ENCODE measurements around the gene C19orf33.

Gene C19orf33

GRCh38 chr19:38298821-38299680, 5.0 kb upstream of the C19orf33 start:
- Histone ChIP-seq H3K27ac (ENCODE audit: low read length) (no peak overlapping the region), H3K9me3 (ENCODE audit: control insufficient read depth in 2 of 2, low read length in 2 of 2) (no peaks in the 10 kb centered on the region), H3K36me3 (ENCODE audit: control insufficient read depth in 2 of 2, insufficient read depth in 2 of 2, low read length in 2 of 2) (no peaks in the 10 kb centered on the region), H3K27me3 (ENCODE audit: control insufficient read depth in 1 of 2, insufficient read depth in 2 of 2, low read length in 2 of 2) (no peaks in the 10 kb centered on the region), H3K4me3 (ENCODE audit: low read length in 2 of 2) (no peak overlapping the region), H3K9ac (ENCODE audit: low read length in 2 of 2) (no peak overlapping the region), H3K4me1 (ENCODE audit: control insufficient read depth, insufficient read depth, low read length) (no peaks in the 10 kb centered on the region)

GRCh38 chr19:38304352-38304865, 358 bp downstream of the C19orf33 start:
- no peak overlapping the region for H3K27ac ChIP-seq (ENCODE audit: low read length)
- no peaks in the 10 kb centered on the region for H3K27me3 ChIP-seq (ENCODE audit: control insufficient read depth in 1 of 2, insufficient read depth in 2 of 2, low read length in 2 of 2)
- H3K4me1 ChIP-seq (ENCODE audit: control insufficient read depth, insufficient read depth, low read length): no peaks in the 10 kb centered on the region
- H3K36me3 ChIP-seq (ENCODE audit: control insufficient read depth in 2 of 2, insufficient read depth in 2 of 2, low read length in 2 of 2): peaks cover 5 to 18% of the 10 kb centered on the region in 2 donors
- H3K9ac ChIP-seq (ENCODE audit: low read length in 2 of 2): no peak overlapping the region
- no peak overlapping the region for H3K4me3 ChIP-seq (ENCODE audit: low read length in 2 of 2)
- no peaks in the 10 kb centered on the region for H3K9me3 ChIP-seq (ENCODE audit: control insufficient read depth in 2 of 2, low read length in 2 of 2)

DNA sequence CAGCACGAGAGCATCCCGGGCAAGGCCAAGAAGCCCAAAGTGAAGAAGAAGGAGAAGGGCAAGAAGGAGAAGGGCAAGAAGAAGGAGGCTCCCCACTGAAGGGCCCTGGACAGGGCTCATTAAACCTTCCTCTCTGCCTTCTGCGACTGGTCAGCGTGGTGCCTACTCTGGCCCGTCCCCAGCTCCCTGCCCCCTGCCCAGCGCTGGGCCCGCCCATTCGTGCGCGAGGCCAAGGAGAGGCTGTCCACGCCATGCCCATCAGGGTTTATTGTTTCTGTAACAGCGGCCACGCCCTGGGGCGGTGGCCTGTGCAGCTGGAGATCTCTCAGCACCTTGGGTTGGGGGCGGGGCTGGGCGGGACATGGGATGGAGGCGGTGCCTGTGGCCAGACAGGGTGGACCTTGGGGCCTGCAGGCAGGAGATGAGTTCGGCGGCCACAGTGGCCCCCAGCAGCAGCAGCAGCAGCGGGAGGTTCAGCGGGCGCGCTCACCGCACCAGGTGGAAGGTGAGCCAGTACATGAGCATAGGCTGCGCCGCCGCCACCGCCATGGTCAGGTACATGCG, 897 bp downstream of the C19orf33 start:
- H3K27ac ChIP-seq (ENCODE audit: low read length): no peak overlapping the region
- no peak overlapping the region for H3K9ac ChIP-seq (ENCODE audit: low read length in 2 of 2)

DNA sequence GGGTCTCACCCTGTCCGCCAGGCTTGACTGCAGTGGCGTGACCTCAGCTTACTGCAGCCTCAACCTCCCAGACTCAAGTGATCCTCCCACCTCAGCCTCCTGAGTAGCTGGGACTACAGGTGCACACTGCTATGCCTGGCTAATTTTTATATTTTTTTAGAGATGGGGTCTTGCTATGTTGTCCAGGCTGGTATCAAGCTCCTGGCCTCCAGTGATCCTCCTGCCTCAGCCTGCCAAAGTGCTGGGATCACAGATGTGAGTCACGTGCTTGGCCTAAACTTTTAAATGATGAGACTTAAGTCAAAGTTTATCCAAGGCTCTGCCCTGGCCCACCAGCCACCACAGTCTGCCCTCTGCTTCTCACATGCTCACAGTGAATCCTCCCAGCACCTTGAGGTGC, 2.2 kb downstream of the C19orf33 start:
- Histone ChIP-seq H3K9me3 (ENCODE audit: control insufficient read depth in 2 of 2, low read length in 2 of 2) (no peaks in the 10 kb centered on the region), H3K4me1 (ENCODE audit: control insufficient read depth, insufficient read depth, low read length) (no peaks in the 10 kb centered on the region), H3K36me3 (ENCODE audit: control insufficient read depth in 2 of 2, insufficient read depth in 2 of 2, low read length in 2 of 2) (peaks cover 5 to 18% of the 10 kb centered on the region in 2 donors), H3K27me3 (ENCODE audit: control insufficient read depth in 1 of 2, insufficient read depth in 2 of 2, low read length in 2 of 2) (no peaks in the 10 kb centered on the region), H3K9ac (ENCODE audit: low read length in 2 of 2) (no peak overlapping the region), H3K27ac (ENCODE audit: low read length) (no peak overlapping the region), H3K4me3 (ENCODE audit: low read length in 2 of 2) (no peak overlapping the region)

More for the DNA sequence above, 897 bp downstream of the C19orf33 start:
- no peak overlapping the region for H3K4me3 ChIP-seq (ENCODE audit: low read length in 2 of 2)
- no peaks in the 10 kb centered on the region for H3K9me3 ChIP-seq (ENCODE audit: control insufficient read depth in 2 of 2, low read length in 2 of 2)
- H3K4me1 ChIP-seq (ENCODE audit: control insufficient read depth, insufficient read depth, low read length): no peaks in the 10 kb centered on the region
- H3K36me3 ChIP-seq (ENCODE audit: control insufficient read depth in 2 of 2, insufficient read depth in 2 of 2, low read length in 2 of 2): peaks cover 5 to 18% of the 10 kb centered on the region in 2 donors
- no peaks in the 10 kb centered on the region for H3K27me3 ChIP-seq (ENCODE audit: control insufficient read depth in 1 of 2, insufficient read depth in 2 of 2, low read length in 2 of 2)

- Histone ChIP-seq H3K4me1 (ENCODE audit: control insufficient read depth, insufficient read depth, low read length) (no peaks in the 10 kb centered on the region), H3K4me3 (ENCODE audit: low read length in 2 of 2) (no peak overlapping the region), H3K27me3 (ENCODE audit: control insufficient read depth in 1 of 2, insufficient read depth in 2 of 2, low read length in 2 of 2) (no peaks in the 10 kb centered on the region), H3K9me3 (ENCODE audit: control insufficient read depth in 2 of 2, low read length in 2 of 2) (no peaks in the 10 kb centered on the region), H3K27ac (ENCODE audit: low read length) (no peak overlapping the region), H3K9ac (ENCODE audit: low read length in 2 of 2) (no peak overlapping the region), H3K36me3 (ENCODE audit: control insufficient read depth in 2 of 2, insufficient read depth in 2 of 2, low read length in 2 of 2) (peaks cover 5 to 18% of the 10 kb centered on the region in 2 donors)
These were observed 3.0 kb downstream of the C19orf33 start for GRCh38 chr19:38307076-38307475.

DNA sequence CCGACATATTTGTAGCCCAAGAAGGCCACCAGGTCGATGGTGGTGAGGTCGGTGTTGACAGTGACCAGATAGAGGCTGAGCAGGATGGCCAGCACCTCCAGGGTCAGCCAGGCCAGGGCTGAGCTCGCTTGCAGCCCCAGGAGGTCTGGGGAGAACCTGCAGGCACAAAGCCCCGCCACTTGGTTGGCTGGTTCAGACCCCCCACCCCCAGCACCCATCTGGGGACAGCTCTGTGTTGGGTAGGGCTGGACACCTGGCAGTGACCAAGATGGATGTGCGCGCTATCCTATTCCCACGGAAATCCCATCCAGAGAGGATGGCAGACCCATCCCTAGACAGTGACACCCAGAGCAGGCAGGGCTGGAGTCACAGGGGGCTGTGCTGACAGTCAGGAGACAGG, 3.5 kb downstream of the C19orf33 start:
- Histone ChIP-seq H3K36me3 (ENCODE audit: control insufficient read depth in 2 of 2, insufficient read depth in 2 of 2, low read length in 2 of 2) (peaks cover 5 to 18% of the 10 kb centered on the region in 2 donors), H3K9me3 (ENCODE audit: control insufficient read depth in 2 of 2, low read length in 2 of 2) (no peaks in the 10 kb centered on the region), H3K9ac (ENCODE audit: low read length in 2 of 2) (no peak overlapping the region), H3K4me1 (ENCODE audit: control insufficient read depth, insufficient read depth, low read length) (no peaks in the 10 kb centered on the region), H3K27ac (ENCODE audit: low read length) (no peak overlapping the region), H3K27me3 (ENCODE audit: control insufficient read depth in 1 of 2, insufficient read depth in 2 of 2, low read length in 2 of 2) (no peaks in the 10 kb centered on the region), H3K4me3 (ENCODE audit: low read length in 2 of 2) (no peak overlapping the region)

- Histone ChIP-seq H3K4me1 (ENCODE audit: control insufficient read depth, insufficient read depth, low read length) (no peaks in the 10 kb centered on the region), H3K27ac (ENCODE audit: low read length) (no peak overlapping the region), H3K27me3 (ENCODE audit: control insufficient read depth in 1 of 2, insufficient read depth in 2 of 2, low read length in 2 of 2) (no peaks in the 10 kb centered on the region), H3K9ac (ENCODE audit: low read length in 2 of 2) (no peak overlapping the region), H3K9me3 (ENCODE audit: control insufficient read depth in 2 of 2, low read length in 2 of 2) (no peaks in the 10 kb centered on the region), H3K36me3 (ENCODE audit: control insufficient read depth in 2 of 2, insufficient read depth in 2 of 2, low read length in 2 of 2) (peaks cover 5 to 18% of the 10 kb centered on the region in 2 donors), H3K4me3 (ENCODE audit: low read length in 2 of 2) (no peak overlapping the region)
These were observed 4.1 kb downstream of the C19orf33 start for GRCh38 chr19:38308006-38308766.

- no peak overlapping the region for H3K9ac ChIP-seq (ENCODE audit: low read length in 2 of 2)
- H3K9me3 ChIP-seq (ENCODE audit: control insufficient read depth in 2 of 2, low read length in 2 of 2): no peaks in the 10 kb centered on the region
- H3K4me1 ChIP-seq (ENCODE audit: control insufficient read depth, insufficient read depth, low read length): no peaks in the 10 kb centered on the region
- no peak overlapping the region for H3K4me3 ChIP-seq (ENCODE audit: low read length in 2 of 2)
- peaks cover 5 to 18% of the 10 kb centered on the region in 2 donors for H3K36me3 ChIP-seq (ENCODE audit: control insufficient read depth in 2 of 2, insufficient read depth in 2 of 2, low read length in 2 of 2)
- no peak overlapping the region for H3K27ac ChIP-seq (ENCODE audit: low read length)
- H3K27me3 ChIP-seq (ENCODE audit: control insufficient read depth in 1 of 2, insufficient read depth in 2 of 2, low read length in 2 of 2): no peaks in the 10 kb centered on the region
These were observed 5.0 kb downstream of the C19orf33 start for GRCh38 chr19:38308926-38309614.

DNA sequence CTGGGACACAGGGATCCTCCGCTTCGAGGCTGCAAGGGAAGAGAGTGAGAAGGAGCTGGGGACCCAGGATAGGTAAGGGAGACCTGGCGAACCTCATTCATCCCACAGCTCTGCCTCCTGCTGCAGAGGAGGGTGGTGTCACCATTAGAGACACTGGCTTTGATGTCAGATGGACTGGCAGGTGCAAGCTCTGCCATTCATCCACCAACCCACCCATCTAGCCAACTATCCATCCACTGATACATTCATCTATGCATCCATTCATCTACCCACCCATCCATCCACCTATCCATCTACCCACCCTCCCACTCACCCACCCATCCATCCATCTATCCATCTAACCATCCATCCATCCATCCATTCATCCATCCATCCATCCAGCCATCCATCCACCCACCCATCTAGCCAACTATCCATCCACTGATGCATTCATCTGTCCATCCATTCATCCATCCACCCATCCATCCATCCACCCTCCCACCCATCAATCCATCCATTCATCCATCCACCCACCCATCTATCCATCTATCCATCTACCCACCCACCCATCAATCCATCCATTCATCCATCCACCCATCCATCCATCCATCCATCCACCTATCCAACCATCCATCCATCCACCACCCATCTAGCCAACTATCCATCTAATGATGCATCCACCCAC, 5.7 kb downstream of the C19orf33 start:
- no peak overlapping the region for H3K27ac ChIP-seq (ENCODE audit: low read length)
- H3K9me3 ChIP-seq (ENCODE audit: control insufficient read depth in 2 of 2, low read length in 2 of 2): no peaks in the 10 kb centered on the region
- H3K27me3 ChIP-seq (ENCODE audit: control insufficient read depth in 1 of 2, insufficient read depth in 2 of 2, low read length in 2 of 2): no peaks in the 10 kb centered on the region
- H3K9ac ChIP-seq (ENCODE audit: low read length in 2 of 2): no peak overlapping the region
- peaks cover 5 to 18% of the 10 kb centered on the region in 2 donors for H3K36me3 ChIP-seq (ENCODE audit: control insufficient read depth in 2 of 2, insufficient read depth in 2 of 2, low read length in 2 of 2)
- no peak overlapping the region for H3K4me3 ChIP-seq (ENCODE audit: low read length in 2 of 2)
- H3K4me1 ChIP-seq (ENCODE audit: control insufficient read depth, insufficient read depth, low read length): no peaks in the 10 kb centered on the region

- Histone ChIP-seq H3K27me3 (ENCODE audit: control insufficient read depth in 1 of 2, insufficient read depth in 2 of 2, low read length in 2 of 2) (no peaks in the 10 kb centered on the region), H3K9ac (ENCODE audit: low read length in 2 of 2) (no peak overlapping the region), H3K4me3 (ENCODE audit: low read length in 2 of 2) (no peak overlapping the region), H3K36me3 (ENCODE audit: control insufficient read depth in 2 of 2, insufficient read depth in 2 of 2, low read length in 2 of 2) (peaks cover 5 to 16% of the 10 kb centered on the region in 2 donors), H3K4me1 (ENCODE audit: control insufficient read depth, insufficient read depth, low read length) (peaks cover 3% of the 10 kb centered on the region), H3K9me3 (ENCODE audit: control insufficient read depth in 2 of 2, low read length in 2 of 2) (no peaks in the 10 kb centered on the region), H3K27ac (ENCODE audit: low read length) (no peak overlapping the region)
These were observed 6.2 kb downstream of the C19orf33 start for GRCh38 chr19:38310279-38310670.
